NOMO-1 treated with dmso at 0.1 percent for 144 hours (cell line): ENCODE measurements around the gene GPR176.
A peak's percentile ranks its signal among the peaks of the same experiment; 100 is the strongest.

Experiments
- DNase-seq: peaks from one replicate; lab custom pipeline; 2025; ENCODE audit not compliant: unreplicated experiment; lab: John Stamatoyannopoulos, UW

GPR176 gene

DNA sequence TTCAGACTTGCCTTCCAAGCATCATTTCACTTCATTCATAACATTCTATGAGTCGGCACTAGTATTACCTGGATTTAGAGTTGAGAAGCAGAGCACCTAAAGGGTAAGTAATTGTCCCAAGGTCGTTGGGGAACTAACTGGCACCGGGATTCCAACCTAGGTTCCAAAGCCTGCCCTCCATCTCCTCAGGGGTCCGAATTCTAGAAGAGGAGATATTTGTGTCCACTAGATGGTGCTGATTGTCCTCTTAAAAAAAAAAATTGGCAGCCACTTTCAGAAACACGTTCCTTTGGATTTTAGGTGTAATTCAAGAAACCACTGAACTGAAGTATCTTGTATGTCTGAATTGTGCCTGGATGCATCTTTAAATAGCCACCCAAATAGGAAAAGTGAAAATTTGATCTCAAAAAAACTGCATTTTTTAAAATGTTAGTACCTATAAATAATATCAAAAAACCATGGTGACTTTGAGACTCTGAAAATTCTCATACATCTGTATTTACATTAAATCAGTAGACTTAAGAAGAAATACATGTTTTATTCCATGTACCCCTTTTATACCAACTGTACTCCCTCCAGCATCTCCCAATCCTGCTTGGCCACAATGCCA is 133.5 kb downstream of the GPR176 start:
- DNase-seq: peak; percentile 26

DNA sequence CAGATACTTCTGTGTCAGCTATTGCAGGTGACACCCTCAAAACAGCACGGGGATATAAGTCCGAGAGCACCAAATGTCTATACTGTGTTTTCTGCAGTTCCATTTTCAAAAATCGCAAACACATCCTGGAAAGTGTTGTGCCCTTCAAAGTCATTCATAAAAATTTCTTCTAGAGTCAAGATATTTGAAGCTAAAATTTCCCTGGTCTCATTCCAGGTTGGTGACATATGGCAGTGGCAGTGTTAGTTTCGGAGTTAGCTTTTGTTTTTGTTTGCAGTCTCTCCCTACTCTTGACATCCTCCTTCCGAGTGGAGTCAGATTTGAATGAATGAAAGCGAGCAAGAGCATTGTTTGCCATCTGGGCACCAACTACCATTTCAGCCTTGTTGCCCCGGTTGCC is 134.2 kb downstream of the GPR176 start:
- DNase-seq: no peak

DNA sequence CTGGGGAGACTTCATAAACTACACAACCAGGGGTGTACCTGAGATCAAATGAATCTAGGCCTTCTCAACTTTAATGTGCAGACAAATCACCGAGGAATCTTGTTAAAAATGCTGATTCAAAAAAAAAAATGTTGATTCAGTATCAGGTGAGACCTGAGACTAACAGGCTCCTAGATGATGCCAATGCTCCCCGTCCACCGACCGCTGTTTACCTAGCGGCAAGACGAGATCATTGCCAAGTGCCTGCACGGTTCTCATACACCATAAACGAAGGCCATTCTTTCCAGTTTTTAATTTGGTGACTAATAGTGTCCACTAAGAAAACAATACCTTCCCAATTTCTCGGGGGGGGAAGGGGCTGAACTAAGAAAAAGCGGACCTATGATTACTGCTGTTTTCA is 134.9 kb downstream of the GPR176 start:
- no peak for DNase-seq

DNA sequence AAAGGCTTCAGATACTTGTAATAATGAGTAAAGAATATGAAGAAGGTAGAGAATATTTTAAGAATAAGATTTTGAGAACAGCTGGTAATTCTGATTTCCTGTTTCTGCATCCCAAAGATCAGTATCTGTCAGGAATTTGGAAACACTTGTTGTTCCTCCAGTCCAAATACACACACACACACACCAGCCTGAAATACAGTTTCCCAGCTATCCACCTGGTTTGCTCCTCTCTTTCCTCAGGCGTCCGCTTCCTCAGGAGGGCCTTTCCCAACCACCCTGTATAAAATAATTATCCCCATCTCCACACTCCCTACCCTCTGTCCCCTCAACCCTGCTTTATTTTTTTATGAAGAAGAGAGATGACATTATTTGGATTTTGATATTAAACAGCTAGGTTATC is 135.4 kb downstream of the GPR176 start:
- no peak for DNase-seq

DNA sequence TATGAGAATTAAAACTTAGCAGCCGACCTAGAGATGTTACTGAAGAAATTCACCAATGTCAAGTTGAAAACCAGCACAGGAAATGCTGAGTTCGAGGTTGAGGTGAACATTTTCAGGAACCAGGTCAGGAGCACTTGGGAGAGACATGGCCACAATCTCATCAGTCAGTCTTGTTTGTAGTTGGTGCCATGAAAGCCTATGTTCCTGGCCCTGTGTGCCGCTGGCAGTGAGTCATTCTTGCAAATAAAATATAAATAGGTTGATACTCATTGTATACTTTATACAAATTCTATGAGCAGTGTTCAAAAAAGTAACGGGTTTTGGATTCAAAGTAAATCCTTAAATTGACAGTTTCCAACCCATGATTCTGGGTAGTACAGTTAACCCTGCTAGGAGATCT is 135.9 kb downstream of the GPR176 start:
- DNase-seq: no peak

DNA sequence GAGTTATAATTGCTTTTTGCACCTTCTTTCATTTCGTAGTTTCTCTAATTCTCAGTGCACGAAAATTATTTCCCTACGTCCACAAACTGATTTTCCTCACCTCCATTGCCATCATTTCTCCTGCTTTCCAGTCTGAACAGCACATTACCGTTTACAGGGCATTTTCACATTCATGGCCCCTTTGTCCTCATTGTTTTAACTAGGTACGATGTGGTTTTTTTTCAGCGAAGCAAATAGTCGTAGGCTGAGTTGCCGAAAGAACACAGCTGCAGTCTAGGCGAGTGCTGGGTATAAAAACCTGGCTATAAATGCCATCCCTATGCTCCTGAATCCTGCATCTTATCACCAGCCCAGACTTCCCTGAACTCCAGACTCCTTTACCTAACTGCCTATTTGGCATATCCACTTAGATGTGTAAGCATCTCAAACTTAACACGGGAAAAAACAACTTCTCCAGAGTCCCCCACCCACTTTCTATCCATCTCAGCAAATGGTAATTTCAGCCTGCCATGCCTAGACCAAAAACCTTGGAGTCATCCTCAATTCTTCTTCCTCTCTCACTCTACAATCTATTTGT is 136.7 kb downstream of the GPR176 start:
- no peak for DNase-seq

DNA sequence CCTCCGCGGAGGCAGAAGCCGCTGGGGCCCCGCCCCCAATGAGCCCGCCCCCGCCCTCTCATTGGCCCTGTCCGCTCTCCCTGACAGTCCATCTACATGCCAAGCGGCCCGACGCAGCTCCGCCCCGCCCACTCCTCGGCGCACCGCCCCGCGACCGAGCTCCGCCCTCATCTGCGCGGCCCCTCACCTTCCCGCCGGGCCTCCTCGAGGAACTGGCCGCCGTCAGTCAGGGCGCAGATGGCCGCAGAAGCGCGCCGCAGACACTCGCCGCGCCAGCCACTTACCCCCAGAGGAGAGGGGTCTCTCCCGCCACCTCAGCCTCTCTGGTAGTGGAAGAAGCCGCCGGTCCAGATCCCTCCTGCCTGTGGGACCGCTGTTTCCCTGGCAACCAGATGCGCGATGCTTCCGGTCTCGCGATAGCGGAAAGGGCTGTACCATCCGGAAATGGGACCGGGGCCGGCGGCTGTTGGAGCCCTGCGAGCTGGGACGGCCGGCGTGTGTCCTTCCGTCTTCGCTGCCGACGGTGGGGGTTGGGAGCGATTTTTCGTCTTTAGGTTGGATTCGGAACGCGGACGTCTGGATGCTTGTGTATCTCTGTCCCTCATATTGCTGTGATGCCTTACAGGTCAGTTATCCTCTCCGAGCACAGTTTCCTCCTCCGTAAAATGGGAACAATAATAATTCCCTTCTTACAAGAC is 137.5 kb downstream of the GPR176 start, which contains the start of gene FSIP1:
Gene FSIP1, minus strand, starts transcription at position 401 of the 698 bp plus-strand sequence. CDS start 6,317 bp downstream, outside the sequence.
- DNase-seq: peak; percentile 90

DNA sequence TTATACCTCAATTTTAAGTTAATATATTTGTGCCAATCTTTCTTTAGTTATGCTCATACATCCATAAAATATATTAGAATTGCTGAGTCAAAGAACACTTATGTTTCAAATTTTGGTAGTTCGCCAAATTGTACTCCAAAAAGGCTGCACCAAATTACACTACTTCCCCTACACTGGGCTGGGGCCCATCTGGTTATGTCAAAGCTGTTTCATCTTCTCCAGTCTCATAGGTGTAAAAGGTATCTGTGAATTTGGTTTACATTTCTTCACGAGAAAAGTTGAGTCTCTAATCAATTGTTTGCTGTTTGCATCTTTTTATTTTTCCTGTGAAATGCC is 138.1 kb downstream of the GPR176 start:
- DNase-seq: no peak

DNA sequence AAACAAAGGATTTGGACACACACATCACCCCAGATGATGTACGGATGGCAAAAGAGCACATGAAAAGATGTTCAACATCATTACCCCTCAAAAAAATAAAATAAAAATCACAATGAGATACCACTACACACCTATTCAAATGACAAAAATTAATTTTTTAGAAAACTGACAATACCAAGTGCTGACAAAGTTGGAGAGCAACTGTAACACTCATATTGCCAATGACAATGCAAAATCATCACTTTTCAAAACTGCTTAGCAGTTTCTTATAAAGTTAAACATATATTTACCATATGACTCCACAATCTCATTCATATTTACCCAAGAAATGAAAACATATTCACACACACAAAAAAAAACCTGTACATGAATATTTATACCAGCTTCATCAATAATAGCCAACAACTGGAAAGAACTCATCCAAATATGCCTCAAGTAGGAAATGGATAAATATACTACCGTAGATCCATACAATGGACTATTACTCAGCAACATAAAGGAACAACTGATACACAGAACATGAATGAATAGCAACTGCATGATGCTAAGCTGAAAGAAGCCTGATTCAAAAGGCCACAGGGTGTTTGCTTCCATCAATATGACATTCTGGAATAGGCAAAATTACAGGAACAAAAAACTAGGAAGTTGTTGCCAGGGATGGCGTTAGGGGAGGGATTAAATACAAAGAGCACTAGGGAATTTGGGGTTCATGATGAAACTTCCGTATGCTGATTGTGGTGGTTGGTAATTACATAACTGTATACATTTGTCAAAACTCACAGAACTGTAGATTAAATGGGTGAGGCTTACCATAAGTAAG is 138.7 kb downstream of the GPR176 start:
- no peak for DNase-seq

DNA sequence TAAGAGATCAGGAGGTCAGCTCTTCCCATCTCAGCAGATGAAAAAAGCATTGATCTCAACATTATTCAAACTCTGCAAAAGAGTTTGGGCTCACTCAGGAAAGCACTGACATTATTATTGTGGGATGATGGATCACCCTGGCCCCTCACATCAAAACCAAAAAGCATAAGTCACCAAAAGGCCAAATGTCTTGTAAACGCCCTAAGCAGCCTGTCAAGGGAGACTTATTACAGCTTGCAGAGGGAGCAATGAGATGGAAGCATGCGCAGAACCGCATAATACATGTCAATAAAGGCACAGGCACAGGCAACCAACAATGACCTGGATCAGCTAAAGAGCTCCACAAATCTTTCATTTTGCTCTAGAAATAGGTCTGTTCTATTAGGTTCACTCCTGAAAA is 142.0 kb downstream of the GPR176 start:
- DNase-seq: no peak

DNA sequence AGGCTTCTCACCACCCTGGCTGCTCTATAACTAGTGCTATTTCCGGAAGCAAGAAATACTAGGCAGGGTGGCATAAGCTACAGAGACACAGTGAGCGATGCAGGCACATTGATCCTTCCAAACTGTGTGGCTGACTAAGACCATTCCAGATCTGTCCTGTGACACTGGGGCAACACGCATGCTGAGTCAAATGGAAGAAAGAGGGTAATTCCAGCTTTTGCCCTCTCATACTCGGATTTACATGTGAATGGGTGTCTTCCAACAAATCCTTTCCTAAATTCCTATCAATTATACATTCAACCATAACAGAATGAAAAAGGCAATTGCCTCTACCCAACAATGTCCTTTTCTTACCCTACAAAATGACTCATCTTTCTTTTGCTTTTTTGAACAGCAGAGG is 142.6 kb downstream of the GPR176 start:
- DNase-seq: no peak

DNA sequence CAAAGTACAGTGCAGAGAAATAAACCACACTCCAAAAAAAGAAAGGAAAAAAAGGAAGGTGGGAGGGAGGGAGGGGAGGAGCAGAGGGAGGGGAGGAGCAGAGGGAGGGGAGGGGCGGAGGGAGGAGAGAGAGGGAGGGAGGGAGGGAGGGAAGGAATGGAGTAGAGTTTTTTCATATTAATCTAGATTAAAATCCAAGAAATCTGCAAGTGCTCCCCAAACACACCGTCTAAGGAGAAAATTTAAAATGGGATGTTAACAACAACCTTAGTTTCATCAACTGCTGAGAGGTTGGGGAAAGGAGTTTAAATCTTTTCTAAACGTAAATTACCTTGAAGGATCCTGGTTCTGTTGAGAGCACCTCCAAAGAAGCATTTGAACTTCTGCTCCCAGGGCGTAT is 144.0 kb downstream of the GPR176 start:
- no peak for DNase-seq

DNA sequence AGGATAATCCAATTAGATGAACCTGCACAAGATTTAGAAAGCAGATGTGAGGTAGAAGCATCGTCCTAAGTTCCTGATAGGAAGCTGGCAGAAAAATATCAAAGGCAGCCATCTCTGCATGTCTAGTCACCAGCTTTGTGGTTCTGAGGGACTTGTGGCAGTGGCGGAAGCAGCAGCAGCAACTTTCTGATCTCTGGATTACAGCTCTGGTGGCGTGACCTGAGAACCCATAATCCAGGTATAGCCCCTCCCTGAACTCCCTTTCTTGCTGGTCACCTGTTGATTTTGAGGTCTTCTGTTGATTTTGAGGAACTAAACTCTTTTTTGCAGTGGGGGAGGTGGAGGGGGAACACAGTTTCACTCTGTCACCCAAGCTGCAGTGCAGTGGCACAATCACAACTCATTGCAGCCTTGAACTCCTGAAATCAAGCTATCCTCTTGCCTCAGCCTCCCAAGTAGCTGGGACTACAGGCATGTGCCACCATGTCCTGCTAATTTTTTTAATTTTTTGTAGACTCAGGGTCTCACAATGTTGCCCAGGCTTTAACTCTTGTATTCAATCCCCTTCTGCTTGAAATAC is 145.3 kb downstream of the GPR176 start:
- DNase-seq: no peak

DNA sequence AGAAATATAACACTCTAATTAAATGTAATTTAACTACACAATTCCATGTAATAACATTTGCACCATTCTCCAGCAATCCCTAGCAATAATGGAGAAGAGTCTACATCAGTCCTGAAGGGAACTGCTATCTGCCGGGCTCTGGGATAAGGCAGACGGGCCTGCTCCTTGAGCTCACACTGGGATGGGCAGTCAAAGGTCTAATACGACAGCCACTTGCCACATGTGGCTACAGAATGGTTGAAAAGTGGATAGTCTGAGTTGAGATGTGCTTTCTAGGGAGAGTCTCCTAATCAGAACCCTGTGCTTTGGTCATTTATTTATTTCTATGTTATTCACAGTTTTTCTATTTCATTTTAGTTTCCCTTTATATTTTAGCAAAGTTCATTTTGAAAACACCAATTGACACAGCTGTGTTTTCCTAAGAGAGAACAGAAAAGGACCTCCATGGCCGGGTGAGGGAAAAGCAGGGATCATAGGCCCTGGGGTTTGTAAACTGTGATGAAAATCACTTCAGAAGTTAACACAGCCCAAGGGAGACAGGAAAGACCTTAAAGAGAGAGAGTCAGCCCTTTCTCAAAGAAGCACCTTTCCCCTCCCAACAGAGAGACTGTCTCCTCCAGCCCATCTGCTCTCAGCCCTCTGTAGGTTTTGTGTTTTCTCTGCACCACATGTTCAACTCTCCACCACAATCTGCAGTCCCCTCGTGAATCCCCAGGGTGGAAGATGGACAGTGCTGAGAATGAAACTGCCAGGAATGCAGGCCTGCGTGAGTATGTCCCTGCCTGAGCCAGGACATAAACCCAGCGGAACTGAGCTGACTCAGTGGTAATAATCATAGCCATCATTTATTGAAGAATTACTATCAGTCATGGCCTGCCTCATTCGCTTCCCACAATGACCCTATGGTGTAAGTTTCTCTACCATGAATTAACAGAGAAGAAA is 149.0 kb downstream of the GPR176 start:
- no peak for DNase-seq

DNA sequence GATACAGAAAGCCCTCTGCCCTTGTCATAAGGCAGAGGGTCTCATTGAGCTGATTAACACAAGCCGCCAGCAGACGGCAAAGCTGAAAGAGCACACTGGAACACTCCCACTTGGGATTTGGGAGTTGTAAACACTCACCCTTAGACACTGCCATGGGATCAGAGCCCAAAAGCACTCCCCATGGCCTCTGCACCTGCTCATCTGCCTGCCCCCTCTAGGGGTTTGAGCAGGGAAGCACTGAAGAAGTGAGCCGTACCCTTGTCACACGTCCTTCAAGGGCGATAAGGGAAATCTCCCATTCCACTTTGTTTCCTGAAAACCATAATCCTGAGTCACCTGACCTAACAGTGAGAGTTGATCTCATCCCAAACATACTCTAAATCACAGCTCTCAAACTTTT is 152.1 kb downstream of the GPR176 start:
- no peak for DNase-seq

DNA sequence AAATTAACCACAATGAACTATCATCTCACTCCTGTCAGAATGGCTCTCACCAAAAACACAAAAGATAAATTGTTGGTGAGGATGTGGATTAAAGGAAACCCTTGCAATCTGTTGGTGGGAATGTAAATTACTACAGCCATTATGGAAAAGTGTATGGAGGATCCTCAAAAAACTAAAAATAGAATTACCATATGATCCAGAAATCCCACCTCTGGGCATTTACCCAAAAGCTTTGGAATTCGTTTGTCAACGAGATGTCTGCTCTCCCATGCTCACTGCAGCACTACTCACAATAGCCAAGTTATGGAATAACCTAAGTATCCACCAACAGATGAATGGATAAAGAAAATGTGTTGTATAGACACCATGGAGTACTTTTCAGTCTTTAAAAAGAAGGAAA is 159.1 kb downstream of the GPR176 start:
- DNase-seq: no peak

DNA sequence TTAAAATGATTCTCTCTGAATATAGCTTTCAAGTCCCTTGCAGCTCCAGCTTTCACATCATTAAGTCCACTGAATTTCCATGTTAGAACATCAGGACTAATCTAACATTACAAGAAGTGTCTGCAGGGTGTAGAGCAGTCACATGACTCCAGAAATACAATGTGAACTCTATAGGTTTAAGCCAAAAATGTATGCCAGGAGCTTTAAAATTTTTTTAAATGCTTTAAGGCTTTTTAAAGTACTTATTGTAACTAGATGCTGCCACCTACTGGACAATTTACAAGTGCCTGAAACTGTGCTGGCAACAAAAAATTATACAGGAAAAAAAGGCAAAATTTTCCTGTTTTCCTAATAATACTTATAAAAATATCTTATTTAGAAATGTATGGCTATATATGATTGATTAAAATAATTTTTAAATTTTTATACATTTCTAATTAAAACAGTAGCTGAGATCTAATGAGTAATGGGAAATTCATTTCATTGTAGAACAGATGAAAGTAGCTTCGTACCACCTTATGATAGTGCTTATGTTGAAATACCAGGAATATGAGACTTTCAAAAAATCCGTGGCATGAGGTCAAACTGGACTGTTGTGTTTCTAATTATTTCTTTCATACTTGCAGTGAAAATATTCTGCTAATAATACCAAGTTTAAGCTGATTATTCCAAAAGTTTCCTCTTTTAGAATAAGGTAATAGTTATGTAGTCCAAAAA is 163.1 kb downstream of the GPR176 start:
- DNase-seq: peak; percentile 5

DNA sequence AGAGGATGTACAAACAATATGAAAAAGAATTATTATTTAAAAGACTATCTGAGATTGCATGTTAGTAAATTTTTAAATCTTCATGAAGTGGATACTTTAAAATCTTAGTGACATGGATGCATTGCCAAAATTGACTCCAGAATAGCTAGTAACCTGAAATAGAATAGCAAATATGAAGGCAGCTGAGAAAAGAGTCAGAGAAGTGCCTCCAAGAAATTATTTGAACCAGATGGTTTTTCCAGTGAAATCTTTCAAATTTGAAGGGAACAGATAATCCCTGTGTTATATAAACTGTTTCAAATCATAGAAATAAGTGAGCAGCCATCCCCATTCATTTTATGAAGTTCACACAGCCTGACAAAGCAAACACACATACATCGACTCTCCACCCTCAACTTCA is 167.1 kb downstream of the GPR176 start:
- no peak for DNase-seq

DNA sequence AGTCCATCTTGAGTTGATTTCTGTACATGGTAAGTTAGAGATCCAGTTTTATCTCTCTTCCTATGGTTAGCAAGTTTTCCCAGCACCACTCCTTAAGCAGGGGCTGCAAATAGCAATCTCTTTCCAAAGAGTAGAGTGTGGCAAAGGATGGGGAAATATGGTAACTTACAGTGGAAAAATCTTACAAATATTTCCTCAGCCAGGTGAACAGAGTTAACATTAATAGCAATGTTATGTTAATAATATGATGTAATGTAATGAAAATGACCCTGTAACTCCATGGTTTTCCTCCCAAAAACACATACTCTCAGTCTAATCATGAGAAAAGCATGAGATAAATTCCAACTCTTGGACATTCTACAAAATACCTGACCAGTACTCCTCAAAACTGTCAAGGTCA is 167.8 kb downstream of the GPR176 start:
- no peak for DNase-seq
